CD14-positive monocyte (primary cell): ENCODE measurements around the gene TSPEAR. TPM values are rescaled to one million over a fixed set of nuclear protein-coding genes. Genes with fewer than 3 reads are reported as not detected.

Experiments used
- DNase-seq, 3 donors: peaks; one replicate each; pipeline ENCODE4 v3.0.0-alpha.2; 2011 to 2022
- H2AFZ ChIP-seq: 2 replicates; pipeline ENCODE4 v1.6.0; 2012; ENCODE audit warnings: mild to moderate bottlenecking, low read depth, low read length, inconsistent platforms; ENCODE audit not compliant: insufficient read depth, poor library complexity, severe bottlenecking
- H3K27ac ChIP-seq, 2 donors: 1 replicate in 1 of 2; 2 replicates in 1 of 2; pipeline ENCODE4 v1.5.1; 2012 to 2013; ENCODE audit warnings: low read length in 2 of 2, control low read depth in 1 of 2, inconsistent platforms in 1 of 2, low read depth in 1 of 2, mild to moderate bottlenecking in 1 of 2
- H3K27me3 ChIP-seq, 2 donors: one replicate each; pipeline versions ENCODE4 v1.6.0 to v1.6.1; 2011 to 2013; ENCODE audit warnings: low read length in 2 of 2; ENCODE audit not compliant: control insufficient read depth in 2 of 2, insufficient read depth in 2 of 2
- H3K36me3 ChIP-seq, 2 donors: replicated peaks in 1 of 2; 1 replicate in 1 of 2; 2 replicates in 1 of 2; pipeline versions ENCODE4 v1.5.1 to v1.6.1; 2012 to 2013; ENCODE audit warnings: low read length in 2 of 2, control low read depth in 1 of 2, inconsistent platforms in 1 of 2, mild to moderate bottlenecking in 1 of 2; ENCODE audit not compliant: insufficient read depth in 2 of 2, control insufficient read depth in 1 of 2
- H3K4me1 ChIP-seq, 2 donors: 1 replicate in 1 of 2; 2 replicates in 1 of 2; pipeline versions ENCODE4 v1.5.1 to v1.6.1; 2012 to 2013; ENCODE audit warnings: low read length in 2 of 2, control low read depth in 1 of 2, inconsistent platforms in 1 of 2, mild to moderate bottlenecking in 1 of 2, moderate library complexity in 1 of 2; ENCODE audit not compliant: insufficient read depth in 2 of 2, control insufficient read depth in 1 of 2
- H3K4me2 ChIP-seq: replicated peaks from 2 replicates; pipeline ENCODE3; 2012; ENCODE audit warnings: low read length, moderate library complexity, mild to moderate bottlenecking; ENCODE audit not compliant: poor library complexity, severe bottlenecking; ENCODE audit errors: extremely low read depth
- H3K4me3 ChIP-seq, 3 experiments: fragments of 200-600 bp in 1 of 3; sonication (generic) in 1 of 3; replicated peaks in 1 of 3; 1 replicate in 2 of 3; 2 replicates in 1 of 3; pipeline ENCODE4 v1.5.1; 2011 to 2013; ENCODE audit warnings: low read length in 3 of 3, mild to moderate bottlenecking in 3 of 3, control low read depth in 2 of 3, low read depth in 2 of 3, inconsistent platforms in 1 of 3, moderate library complexity in 1 of 3
- H3K79me2 ChIP-seq: 2 replicates; pipeline ENCODE4 v1.6.0; 2012; ENCODE audit warnings: mild to moderate bottlenecking, control low read depth, inconsistent platforms, low read length, moderate library complexity; ENCODE audit not compliant: insufficient read depth
- H3K9ac ChIP-seq: 2 replicates; pipeline ENCODE4 v1.6.0; 2017; ENCODE audit warnings: low read length, mild to moderate bottlenecking; ENCODE audit not compliant: insufficient read depth, poor library complexity, severe bottlenecking
- H3K9me3 ChIP-seq, 2 donors: replicated peaks in 1 of 2; 1 replicate in 1 of 2; 2 replicates in 1 of 2; pipeline versions ENCODE4 v1.5.1 to v1.6.1; 2012 to 2013; ENCODE audit warnings: low read length in 2 of 2, control low read depth in 1 of 2; ENCODE audit not compliant: control insufficient read depth in 1 of 2, insufficient read depth in 1 of 2
- H4K20me1 ChIP-seq: 2 replicates; pipeline ENCODE4 v1.6.0; 2012; ENCODE audit warnings: mild to moderate bottlenecking, low read length, control low read depth, moderate library complexity; ENCODE audit not compliant: insufficient read depth
- H3K27ac Mint-ChIP-seq, 7 donors: one replicate each; pipeline ENCODE4 v1.8.0; 2020; ENCODE audit warnings: mild to moderate bottlenecking in 7 of 7, mixed read lengths in 7 of 7, moderate library complexity in 6 of 7, inconsistent platforms in 2 of 7
- H3K27me3 Mint-ChIP-seq, 3 donors: one replicate each; pipeline ENCODE4 v1.8.0; 2021 to 2022; ENCODE audit warnings: low read depth in 3 of 3, mild to moderate bottlenecking in 3 of 3, mixed read lengths in 3 of 3, moderate library complexity in 3 of 3, inconsistent platforms in 1 of 3
- H3K36me3 Mint-ChIP-seq, 2 donors: one replicate each; pipeline ENCODE4 v1.8.0; 2020; ENCODE audit warnings: mixed read lengths in 2 of 2, inconsistent platforms in 1 of 2, mild to moderate bottlenecking in 1 of 2
- H3K4me1 Mint-ChIP-seq: one replicate; pipeline ENCODE4 v1.8.0; 2020; ENCODE audit warnings: mild to moderate bottlenecking, mixed read lengths
- H3K4me3 Mint-ChIP-seq, 2 donors: one replicate each; pipeline ENCODE4 v1.8.0; 2020; ENCODE audit warnings: mild to moderate bottlenecking in 2 of 2, mixed read lengths in 2 of 2, moderate library complexity in 1 of 2
- H3K9me3 Mint-ChIP-seq, 7 donors: one replicate each; pipeline ENCODE4 v1.8.0; 2020 to 2022; ENCODE audit warnings: mixed read lengths in 7 of 7, mild to moderate bottlenecking in 6 of 7, moderate library complexity in 6 of 7, inconsistent platforms in 2 of 7
- CTCF ChIP-seq: fragments of 200-600 bp; IDR thresholded peaks from one replicate; pipeline ENCODE4 v1.8.0; 2022; ENCODE audit warnings: antibody characterized with exemption, mild to moderate bottlenecking
- WGBS: methylation state at CpG from one replicate; pipeline ENCODE4 v1.1.5; 2013; ENCODE audit warnings: missing lambda C conversion rate; ENCODE audit not compliant: insufficient coverage; 5-methylcytosine and 5-hydroxymethylcytosine counted together
- intact Hi-C, 2 donors: fragments of 100-400 bp; cut with micrococcal nuclease; formaldehyde crosslinking; loops; one replicate each; pipeline versions ENCODE4 v1.15.0 to v1.15.1; 2023
- polyA plus RNA-seq, 3 donors: library from polyadenylated mRNA; depleted of rRNA in 1 of 3; unstranded in 2 of 3; stranded (reverse) in 1 of 3; fragments of 300-500 nt in 2 of 3; fragments of >200 nt in 1 of 3; fragmentation: Illumina TruSeq in 2 of 3; gene quantifications; 1 replicate in 2 of 3; 2 replicates in 1 of 3; pipeline ENCODE4 v1.2.3, GENCODE V29; 2012 to 2021

TSPEAR gene
- polyA plus RNA-seq, 3 donors: not detected

GRCh38 chr21:44730951-44731579, 19.7 kb upstream of the TSPEAR start:
- H4K20me1 ChIP-seq: no peaks in the 10 kb centered on the region
- H3K4me3 ChIP-seq: no peak overlapping the region
- no peak overlapping the region for H2AFZ ChIP-seq
- H3K79me2 ChIP-seq: no peaks in the 10 kb centered on the region
- peaks cover 5 to 18% (median 16%) of the 10 kb centered on the region in 3 donors for H3K27me3 Mint-ChIP-seq
- no peaks in the 10 kb centered on the region for H3K27me3 ChIP-seq
- no peaks in the 10 kb centered on the region for H3K36me3 Mint-ChIP-seq
- H3K27ac Mint-ChIP-seq: no peak overlapping the region
- DNase-seq: no peak
- no peak overlapping the region for H3K4me2 ChIP-seq
- TF ChIP-seq CTCF: no peak
- peaks cover 3% of the 10 kb centered on the region for H3K4me1 Mint-ChIP-seq
- H3K9ac ChIP-seq: no peak overlapping the region
- no peaks in the 10 kb centered on the region for H3K36me3 ChIP-seq
- peaks cover 13 to 34% (median 23%) of the 10 kb centered on the region in 7 donors for H3K9me3 Mint-ChIP-seq
- H3K4me1 ChIP-seq: no peaks in the 10 kb centered on the region
- H3K4me3 Mint-ChIP-seq: no peak overlapping the region
- intact Hi-C loops: no loop called here
- WGBS: 65% methylated on average over 8 of the region's 9 CpGs
- H3K9me3 ChIP-seq: peaks cover 12 to 23% of the 10 kb centered on the region in 2 donors
- no peak overlapping the region for H3K27ac ChIP-seq

DNA sequence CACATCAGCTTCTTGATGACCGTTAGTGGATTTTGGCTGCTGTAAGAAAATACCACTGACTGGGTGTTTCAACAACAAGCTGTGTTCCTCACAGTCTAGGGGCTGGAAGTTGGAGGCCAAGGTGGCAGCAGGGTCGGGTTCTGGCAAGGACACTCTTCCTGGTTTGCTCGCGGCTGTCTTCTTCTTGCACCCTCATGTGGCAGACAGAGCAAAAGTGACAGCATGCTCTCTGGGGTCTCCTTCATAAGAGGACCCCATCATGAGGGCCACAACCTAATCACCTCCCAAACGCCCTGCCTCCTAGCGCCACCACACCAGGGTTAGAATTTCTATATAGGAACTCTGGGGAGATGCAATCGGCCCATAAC, 18.6 kb upstream of the TSPEAR start:
- H2AFZ ChIP-seq: no peak overlapping the region
- WGBS: 88% methylated on average over 4 of the region's 7 CpGs
- peaks cover 0 to 3% of the 10 kb centered on the region in 2 donors for H3K27me3 ChIP-seq
- H3K27ac ChIP-seq: no peak overlapping the region
- no peak overlapping the region for H3K9ac ChIP-seq
- no peak for DNase-seq
- Mint-ChIP-seq H3K4me1 (peaks cover 3% of the 10 kb centered on the region), H3K27me3 (peaks cover 6 to 28% (median 24%) of the 10 kb centered on the region in 3 donors), H3K27ac (no peak overlapping the region), H3K4me3 (peak overlapping the region in 1 of 2 donors; percentile 9), H3K36me3 (no peaks in the 10 kb centered on the region), H3K9me3 (peaks cover 7 to 25% (median 13%) of the 10 kb centered on the region in 7 donors)
- no peak overlapping the region for H3K4me3 ChIP-seq
- intact Hi-C loops: no loop called here
- no peaks in the 10 kb centered on the region for H3K4me1 ChIP-seq
- no peak overlapping the region for H3K4me2 ChIP-seq
- TF ChIP-seq CTCF: no peak
- peaks cover 2 to 13% of the 10 kb centered on the region in 2 donors for H3K9me3 ChIP-seq
- no peaks in the 10 kb centered on the region for H3K36me3 ChIP-seq
- H3K79me2 ChIP-seq: no peaks in the 10 kb centered on the region
- H4K20me1 ChIP-seq: no peaks in the 10 kb centered on the region
